Kasumi-1 (cell line): ENCODE data around the gene ARMC3.

Source experiments
- DNase-seq, 2 experiments: peaks; one replicate each; lab custom pipeline; 2025; lab: John Stamatoyannopoulos, UW

Gene ARMC3

DNA sequence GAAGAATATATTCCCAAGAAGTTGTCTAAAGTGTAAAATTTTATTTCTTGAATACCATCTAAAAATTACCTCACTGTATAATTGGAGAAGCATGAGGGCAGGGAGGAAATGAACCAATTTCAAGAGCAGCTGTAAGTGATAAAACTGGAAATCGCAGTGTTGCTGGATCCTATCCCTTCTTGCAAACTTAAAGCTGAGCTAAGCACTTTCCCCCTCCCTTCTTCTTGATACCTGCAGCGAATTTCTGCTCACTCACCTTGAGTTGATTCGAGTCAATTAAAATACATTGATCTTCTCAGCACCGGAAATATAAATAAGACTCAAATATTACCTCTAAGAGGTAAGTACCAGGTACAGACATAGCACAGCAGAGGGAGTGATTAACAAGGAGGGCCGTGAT is 65.5 kb downstream of the ARMC3 start:
- DNase-seq = no peak

GRCh38 chr10:22997096-22997495 is 69.2 kb downstream of the ARMC3 start:
- DNase-seq = no peak

DNA sequence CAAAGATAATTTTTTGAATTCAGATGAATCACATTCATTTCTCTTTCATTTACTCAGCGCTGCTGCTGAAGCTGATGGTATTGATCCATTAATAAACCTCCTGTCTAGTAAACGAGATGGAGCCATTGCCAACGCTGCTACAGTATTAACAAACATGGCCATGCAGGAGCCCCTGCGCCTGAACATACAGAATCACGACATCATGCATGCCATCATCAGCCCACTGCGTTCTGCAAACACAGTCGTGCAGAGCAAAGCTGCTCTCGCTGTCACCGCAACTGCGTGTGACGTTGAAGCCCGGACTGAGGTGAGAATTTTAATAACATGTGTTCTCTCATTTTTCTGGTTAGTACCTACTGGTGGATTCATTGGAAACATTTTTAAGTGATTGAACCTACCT is 70.2 kb downstream of the ARMC3 start:
- no peak for DNase-seq

DNA sequence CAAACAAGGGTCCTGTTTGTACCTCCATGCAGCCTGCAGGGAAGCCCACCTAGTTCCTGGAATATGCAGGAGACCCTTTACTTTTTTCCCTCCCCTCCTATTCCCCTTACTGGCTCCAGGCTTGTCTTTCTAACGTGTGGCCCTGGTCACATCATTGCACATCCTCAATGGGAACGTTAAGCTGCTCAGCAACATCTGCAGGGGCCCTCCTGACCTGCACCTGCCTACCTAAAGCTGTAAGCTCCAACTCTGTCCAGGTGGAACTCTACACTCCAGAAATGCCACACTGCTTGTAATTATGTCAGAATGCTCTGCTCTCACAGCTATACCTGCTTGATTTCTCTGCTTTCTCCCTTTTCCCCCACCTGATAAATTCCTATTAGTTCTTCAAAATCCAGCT is 72.1 kb downstream of the ARMC3 start:
- no peak for DNase-seq

GRCh38 chr10:23001901-23002516 is 74.2 kb downstream of the ARMC3 start:
- DNase-seq = no peak

DNA sequence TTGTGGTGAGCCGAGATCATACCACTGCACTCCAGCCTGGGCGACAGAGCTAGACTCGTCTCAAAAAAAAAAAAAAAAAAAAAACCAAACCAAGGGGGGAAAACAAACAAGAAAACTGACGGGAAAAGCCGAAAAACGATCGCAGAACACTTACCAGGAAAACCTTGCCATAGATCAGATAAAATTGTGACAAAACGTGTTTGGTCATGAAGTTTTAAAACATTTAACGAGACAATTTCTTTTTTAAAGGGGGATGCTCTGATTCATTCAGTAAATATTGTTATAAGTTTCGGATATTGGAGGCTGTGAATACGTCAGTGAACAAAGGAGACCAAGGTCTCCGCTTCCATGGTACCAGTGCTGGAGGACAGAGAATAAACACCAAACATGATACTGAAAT is 77.3 kb downstream of the ARMC3 start:
- no peak for DNase-seq

GRCh38 chr10:23013581-23014335 is 85.9 kb downstream of the ARMC3 start:
- DNase-seq = no peak

- DNase-seq = no peak
These were observed 87.3 kb downstream of the ARMC3 start for GRCh38 chr10:23015021-23015707.

- no peak for DNase-seq
These were observed 88.8 kb downstream of the ARMC3 start for GRCh38 chr10:23016636-23017035.

- DNase-seq = no peak
These were observed 91.8 kb downstream of the ARMC3 start for GRCh38 chr10:23019633-23020032.

GRCh38 chr10:23021430-23021829 is 93.6 kb downstream of the ARMC3 start:
- no peak for DNase-seq

DNA sequence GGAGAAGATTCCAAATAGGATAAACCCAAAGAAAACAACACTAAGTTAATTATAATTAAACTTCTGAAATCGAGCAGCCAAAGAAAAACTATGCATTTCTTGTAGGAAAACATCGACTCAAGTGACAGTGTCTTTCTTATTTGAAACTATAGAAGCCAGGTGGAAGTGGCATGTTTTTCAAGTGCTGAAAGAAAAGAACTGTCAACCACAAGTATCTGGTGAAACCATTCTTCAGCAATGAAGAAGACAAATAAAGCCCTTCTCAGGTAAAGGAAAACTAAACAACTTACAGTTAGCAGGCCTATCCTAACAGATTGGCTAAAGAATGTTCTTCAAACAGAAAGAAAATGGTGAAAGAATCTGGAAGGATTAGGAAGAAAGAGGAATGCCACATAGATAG is 96.1 kb downstream of the ARMC3 start:
- no peak for DNase-seq

DNA sequence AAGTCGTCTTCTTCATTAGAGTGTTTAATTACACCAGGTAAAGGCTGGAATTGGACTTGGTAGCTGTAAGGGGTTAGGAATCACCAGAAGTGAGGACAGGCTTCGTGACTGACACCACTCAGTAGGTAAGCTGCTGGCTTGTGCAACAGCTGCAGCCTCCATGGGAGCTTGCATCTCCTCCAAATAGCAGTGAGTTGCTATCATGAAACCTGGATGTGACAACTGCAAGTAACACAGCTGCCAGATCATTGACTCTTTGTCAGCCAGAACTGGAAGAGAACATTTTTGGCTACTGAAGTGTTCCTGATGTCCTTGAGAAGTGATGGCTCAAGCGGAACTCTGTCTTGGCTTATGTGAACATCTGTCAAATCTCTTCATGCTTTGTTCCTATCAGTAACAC is 103.5 kb downstream of the ARMC3 start:
- no peak for DNase-seq

GRCh38 chr10:23034790-23035189 is 106.9 kb downstream of the ARMC3 start:
- no peak for DNase-seq

DNA sequence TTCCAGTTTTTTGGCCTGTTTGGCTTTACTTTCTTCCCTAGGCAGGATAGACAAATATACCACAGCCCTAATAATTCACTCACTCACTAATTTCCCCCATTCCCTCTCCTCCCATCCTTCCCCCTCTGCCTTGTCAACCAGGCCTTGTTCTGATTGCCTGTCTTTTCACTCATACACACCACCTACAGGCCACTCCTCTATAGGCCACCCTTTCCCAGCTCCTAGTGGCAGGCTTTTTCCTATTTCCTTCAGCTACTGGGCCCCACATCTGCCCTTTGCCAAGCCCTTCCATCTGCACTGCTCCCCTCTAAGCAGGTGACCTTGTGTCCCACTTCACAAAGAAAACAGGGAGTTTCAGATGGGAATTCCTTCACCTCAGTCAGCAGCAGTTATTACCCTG is 107.7 kb downstream of the ARMC3 start:
- peak; percentile 16 to 57 for DNase-seq

DNA sequence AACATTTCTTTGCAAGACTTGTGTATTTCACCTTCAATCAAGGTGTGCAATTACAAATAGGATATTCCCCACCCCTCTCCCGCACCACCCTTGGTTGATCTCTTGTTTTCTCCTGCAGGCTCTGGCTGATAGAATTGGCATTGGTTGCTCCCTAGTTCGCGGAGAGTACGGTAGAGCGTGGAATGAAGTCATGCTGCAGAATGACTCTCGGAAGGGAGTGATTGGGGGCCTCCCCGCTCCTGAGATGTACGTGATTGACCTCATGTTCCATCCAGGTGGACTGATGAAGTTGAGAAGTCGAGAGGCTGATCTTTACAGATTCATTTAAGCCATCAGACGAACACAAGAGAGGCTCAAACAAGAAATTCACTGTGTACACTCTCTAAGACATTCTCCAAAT is 109.3 kb downstream of the ARMC3 start:
- no peak for DNase-seq

GRCh38 chr10:23037561-23037960 is 109.7 kb downstream of the ARMC3 start:
- no peak for DNase-seq

DNA sequence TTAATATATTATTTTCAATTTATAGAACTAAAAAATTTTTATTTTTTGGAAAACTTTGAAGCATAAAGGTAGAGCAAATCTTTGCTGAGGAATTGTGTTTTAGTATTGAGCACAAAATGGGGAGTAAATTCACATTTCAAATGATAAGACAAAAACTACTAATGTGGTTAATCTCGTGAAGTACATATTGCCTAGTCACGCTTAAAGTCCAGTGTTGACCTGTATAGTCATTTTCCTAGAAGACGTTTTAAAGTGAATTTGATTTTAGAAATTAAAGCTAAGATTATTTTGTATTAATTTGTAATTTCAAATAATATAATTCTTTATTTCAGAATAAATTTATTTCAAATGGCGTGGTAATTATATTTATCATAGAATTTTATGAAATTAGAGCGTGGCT is 110.3 kb downstream of the ARMC3 start:
- DNase-seq = no peak

DNA sequence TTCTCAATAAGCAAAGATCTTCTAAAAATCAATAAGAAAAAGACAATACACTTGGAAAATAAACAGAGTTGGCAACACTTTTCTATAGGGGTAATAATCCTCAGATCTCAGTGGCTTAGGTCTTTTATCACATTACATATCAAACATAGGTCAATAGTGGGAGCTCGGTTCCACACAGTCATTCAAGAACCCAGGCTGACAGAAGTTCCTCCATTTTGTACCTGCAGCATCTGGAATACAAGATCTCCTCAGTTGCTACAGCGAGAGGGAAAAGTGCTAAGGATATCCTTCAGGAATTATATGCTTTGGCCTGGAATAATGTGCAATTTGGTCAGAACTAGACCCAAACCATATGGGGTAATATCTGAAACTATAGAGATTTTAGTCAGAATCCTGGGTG is 112.1 kb downstream of the ARMC3 start:
- DNase-seq = no peak

GRCh38 chr10:23046027-23046426 is 118.2 kb downstream of the ARMC3 start:
- no peak for DNase-seq

DNA sequence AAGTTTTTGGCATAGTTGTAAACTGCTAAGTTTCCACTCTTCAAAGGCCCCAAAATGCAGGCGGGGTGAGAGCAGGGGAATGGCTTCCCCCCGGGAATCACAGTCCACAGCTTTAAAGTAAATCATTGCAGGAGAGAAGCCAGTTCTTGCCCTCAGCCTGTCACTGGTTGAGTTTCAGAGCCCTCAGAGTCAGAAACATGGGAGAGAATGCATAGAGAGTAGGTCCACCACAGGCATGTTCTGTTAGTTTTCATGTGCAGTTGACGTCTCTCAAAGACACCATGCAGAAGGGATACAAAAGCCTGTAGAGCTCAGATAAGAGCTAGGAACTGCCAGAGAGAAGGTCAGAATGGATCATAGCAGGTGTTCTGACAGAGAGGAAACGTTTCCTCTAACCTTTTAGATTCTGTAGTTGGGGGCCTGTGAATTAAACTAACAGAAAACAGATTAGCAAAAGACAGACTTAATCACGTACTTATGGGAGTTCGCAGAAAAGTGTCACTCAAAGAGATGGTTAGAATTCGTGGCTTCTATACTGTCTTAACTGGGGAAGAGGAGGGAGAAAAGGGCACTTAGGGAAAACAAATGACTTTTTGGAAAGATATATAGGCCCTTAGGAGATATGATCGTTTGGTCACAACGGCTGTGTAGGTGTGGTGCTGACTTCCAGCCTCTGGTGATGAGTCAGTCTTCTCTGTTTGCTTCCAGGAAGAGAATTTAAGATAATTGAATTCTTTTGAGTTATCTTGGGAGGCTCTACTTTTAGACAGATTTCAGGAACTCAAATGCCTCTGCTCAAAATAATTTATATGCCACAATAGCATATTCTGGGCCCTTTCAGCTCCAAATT is 119.6 kb downstream of the ARMC3 start:
- DNase-seq = no peak

DNA sequence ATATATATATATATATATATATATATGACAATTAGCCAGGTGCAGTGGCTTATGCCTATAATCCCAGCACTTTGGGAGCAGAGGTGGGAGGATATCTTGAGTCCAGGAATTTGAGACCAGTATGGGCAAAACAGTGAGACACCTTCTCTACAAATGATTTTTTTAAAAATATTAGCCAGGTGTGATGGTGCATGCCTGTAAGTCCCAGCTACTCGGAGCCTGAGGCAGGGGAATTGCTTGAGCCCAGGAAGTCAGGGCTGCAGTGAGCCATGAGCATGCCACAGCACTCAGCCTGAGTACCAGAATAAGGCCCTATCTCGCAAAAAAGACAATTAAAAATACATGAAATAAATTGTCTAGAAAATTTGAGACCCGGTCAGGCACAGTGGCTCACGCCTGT is 120.3 kb downstream of the ARMC3 start:
- no peak for DNase-seq
